ENCODE data around the gene TREML2.

The TREML2 gene

DNA sequence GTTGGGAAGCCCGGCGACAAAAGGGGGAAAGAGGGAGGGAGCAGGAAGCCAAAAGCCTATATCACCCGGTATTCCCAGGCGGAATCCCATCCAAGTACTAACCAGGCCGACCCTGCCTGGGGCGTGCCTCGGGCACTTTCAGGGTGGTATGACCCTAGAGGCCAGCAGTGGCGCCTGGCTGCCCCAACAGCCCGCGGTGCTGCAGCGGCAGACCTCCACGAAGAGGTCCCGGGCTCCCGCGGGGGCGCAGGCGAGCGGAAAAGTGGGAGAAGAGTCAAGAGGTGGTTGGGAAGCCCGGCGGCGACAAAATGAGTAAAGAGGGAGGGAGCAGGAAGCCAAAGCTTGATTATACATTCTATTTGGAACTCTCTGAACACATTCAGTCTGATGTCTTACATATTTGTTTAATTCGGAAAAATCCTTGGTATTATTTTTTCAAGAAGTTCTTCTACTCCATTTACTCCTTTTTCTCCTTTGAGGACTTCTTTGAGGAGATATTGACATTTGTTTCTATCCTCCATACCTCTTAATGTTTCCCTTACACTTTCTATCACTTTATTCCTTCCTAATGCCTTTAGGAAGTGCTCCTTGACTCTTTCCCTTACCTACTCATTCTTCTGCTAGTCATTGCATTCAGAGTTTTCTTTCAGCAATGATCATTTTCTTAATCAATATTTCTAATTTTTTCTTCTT lies 38.7 kb upstream of the TREML2 start:
- no peaks in the 10 kb centered on the region for H3K79me2 ChIP-seq (ENCODE audit: insufficient read depth, low read length)
- H2AFZ ChIP-seq (ENCODE audit: low read depth, low read length), result no peak overlapping the region
- H3K4me2 ChIP-seq (ENCODE audit: insufficient read depth, low read length), result no peak overlapping the region

DNA sequence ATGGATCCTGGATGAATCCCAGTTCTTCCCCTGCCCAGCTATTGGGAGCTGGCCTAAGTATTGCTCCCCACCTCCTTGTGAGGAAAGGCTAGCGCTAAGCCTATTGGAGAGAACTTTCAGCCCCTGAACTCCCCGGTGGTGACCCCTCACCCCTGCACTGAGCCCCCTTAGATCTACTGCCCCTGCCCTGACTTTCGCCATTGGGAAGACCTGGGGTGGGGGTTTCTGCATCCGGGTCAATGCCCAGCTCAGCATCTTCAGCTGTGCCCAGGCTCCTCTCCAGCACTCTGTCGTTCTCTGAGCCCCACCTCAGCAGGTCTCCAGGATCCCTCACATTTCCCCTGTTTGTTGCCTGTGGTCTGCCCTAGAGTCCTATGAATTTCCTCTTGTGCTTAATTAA lies 36.2 kb upstream of the TREML2 start:
- Histone ChIP-seq H4K20me1 (ENCODE audit: insufficient read depth, low read length) (no peaks in the 10 kb centered on the region), H3K36me3 (ENCODE audit: insufficient read depth, low read length) (no peaks in the 10 kb centered on the region), H3K4me2 (ENCODE audit: insufficient read depth, low read length) (no peak overlapping the region), H3K27ac (ENCODE audit: low read length) (no peak overlapping the region), H3K79me2 (ENCODE audit: insufficient read depth, low read length) (no peaks in the 10 kb centered on the region), H3K27me3 (ENCODE audit: insufficient read depth, low read length, poor library complexity) (no peaks in the 10 kb centered on the region), H3K9ac (ENCODE audit: low read depth, low read length) (no peak overlapping the region), H3K9me3 (ENCODE audit: insufficient read depth, low read length, severe bottlenecking) (no peaks in the 10 kb centered on the region), H3K4me3 (ENCODE audit: low read depth in 1 of 2, low read length in 2 of 2) (no peak overlapping the region), H2AFZ (ENCODE audit: low read depth, low read length) (no peak overlapping the region), H3K4me1 (ENCODE audit: insufficient read depth, low read length) (no peaks in the 10 kb centered on the region)
- DNase-seq, result no peak
- ATAC-seq (ENCODE audit: insufficient read depth, low read depth), result no peak
- TF ChIP-seq EZH2 (IDR thresholded peaks at IDR 0.05; ENCODE audit: borderline replicate concordance, low read depth, low read length, severe bottlenecking), result no peak
- TF ChIP-seq, protein P1, sequence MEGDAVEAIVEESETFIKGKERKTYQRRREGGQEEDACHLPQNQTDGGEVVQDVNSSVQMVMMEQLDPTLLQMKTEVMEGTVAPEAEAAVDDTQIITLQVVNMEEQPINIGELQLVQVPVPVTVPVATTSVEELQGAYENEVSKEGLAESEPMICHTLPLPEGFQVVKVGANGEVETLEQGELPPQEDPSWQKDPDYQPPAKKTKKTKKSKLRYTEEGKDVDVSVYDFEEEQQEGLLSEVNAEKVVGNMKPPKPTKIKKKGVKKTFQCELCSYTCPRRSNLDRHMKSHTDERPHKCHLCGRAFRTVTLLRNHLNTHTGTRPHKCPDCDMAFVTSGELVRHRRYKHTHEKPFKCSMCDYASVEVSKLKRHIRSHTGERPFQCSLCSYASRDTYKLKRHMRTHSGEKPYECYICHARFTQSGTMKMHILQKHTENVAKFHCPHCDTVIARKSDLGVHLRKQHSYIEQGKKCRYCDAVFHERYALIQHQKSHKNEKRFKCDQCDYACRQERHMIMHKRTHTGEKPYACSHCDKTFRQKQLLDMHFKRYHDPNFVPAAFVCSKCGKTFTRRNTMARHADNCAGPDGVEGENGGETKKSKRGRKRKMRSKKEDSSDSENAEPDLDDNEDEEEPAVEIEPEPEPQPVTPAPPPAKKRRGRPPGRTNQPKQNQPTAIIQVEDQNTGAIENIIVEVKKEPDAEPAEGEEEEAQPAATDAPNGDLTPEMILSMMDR (IDR thresholded peaks at IDR 0.05; ENCODE audit: borderline replicate concordance, extremely low read depth, low read length, poor library complexity, severe bottlenecking), result no peak

More for the DNA sequence above, 38.7 kb upstream of the TREML2 start:
- H3K4me3 ChIP-seq (ENCODE audit: low read depth in 1 of 2, low read length in 2 of 2), result no peak overlapping the region
- no peaks in the 10 kb centered on the region for H3K27me3 ChIP-seq (ENCODE audit: insufficient read depth, low read length, poor library complexity)
- H3K36me3 ChIP-seq (ENCODE audit: insufficient read depth, low read length), result no peaks in the 10 kb centered on the region
- H3K27ac ChIP-seq (ENCODE audit: low read length), result no peak overlapping the region
- no peak for DNase-seq
- ATAC-seq (ENCODE audit: insufficient read depth, low read depth), result no peak
- no peaks in the 10 kb centered on the region for H3K4me1 ChIP-seq (ENCODE audit: insufficient read depth, low read length)
- TF ChIP-seq, protein P1 (IDR thresholded peaks at IDR 0.05; ENCODE audit: borderline replicate concordance, extremely low read depth, low read length, poor library complexity, severe bottlenecking), result no peak
- TF ChIP-seq EZH2 (IDR thresholded peaks at IDR 0.05; ENCODE audit: borderline replicate concordance, low read depth, low read length, severe bottlenecking), result no peak
- H3K9me3 ChIP-seq (ENCODE audit: insufficient read depth, low read length, severe bottlenecking), result no peaks in the 10 kb centered on the region
- H4K20me1 ChIP-seq (ENCODE audit: insufficient read depth, low read length), result no peaks in the 10 kb centered on the region
- H3K9ac ChIP-seq (ENCODE audit: low read depth, low read length), result no peak overlapping the region

DNA sequence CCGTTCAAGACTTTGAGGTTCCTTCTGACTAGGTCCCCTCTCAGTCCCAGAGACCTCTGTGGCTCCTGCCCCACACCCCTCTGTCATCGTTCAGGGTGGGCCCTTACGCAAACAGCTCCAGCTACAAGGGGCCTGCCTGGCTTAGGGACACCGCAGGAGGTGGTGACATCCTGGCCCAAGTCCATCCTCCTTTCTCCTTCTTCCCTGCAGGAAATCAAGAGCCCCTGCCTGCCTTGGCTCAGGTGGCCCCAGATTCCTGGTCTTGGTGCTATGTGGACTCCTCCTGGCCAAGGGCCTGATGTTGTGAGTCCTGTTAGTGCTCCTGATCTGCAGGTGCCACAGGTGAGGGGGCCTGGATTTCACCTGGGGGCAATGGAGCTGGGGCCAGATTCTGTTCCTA lies 35.3 kb upstream of the TREML2 start:
- Histone ChIP-seq H3K4me1 (ENCODE audit: insufficient read depth, low read length) (no peaks in the 10 kb centered on the region), H4K20me1 (ENCODE audit: insufficient read depth, low read length) (no peaks in the 10 kb centered on the region), H3K4me2 (ENCODE audit: insufficient read depth, low read length) (no peak overlapping the region), H3K27me3 (ENCODE audit: insufficient read depth, low read length, poor library complexity) (no peaks in the 10 kb centered on the region), H3K36me3 (ENCODE audit: insufficient read depth, low read length) (no peaks in the 10 kb centered on the region), H3K9me3 (ENCODE audit: insufficient read depth, low read length, severe bottlenecking) (no peaks in the 10 kb centered on the region), H3K4me3 (ENCODE audit: low read depth in 1 of 2, low read length in 2 of 2) (no peak overlapping the region), H3K27ac (ENCODE audit: low read length) (no peak overlapping the region), H2AFZ (ENCODE audit: low read depth, low read length) (no peak overlapping the region), H3K79me2 (ENCODE audit: insufficient read depth, low read length) (no peaks in the 10 kb centered on the region), H3K9ac (ENCODE audit: low read depth, low read length) (no peak overlapping the region)
- ATAC-seq (ENCODE audit: insufficient read depth, low read depth), result no peak
- TF ChIP-seq, protein P1 (IDR thresholded peaks at IDR 0.05; ENCODE audit: borderline replicate concordance, extremely low read depth, low read length, poor library complexity, severe bottlenecking), result no peak
- TF ChIP-seq EZH2 (IDR thresholded peaks at IDR 0.05; ENCODE audit: borderline replicate concordance, low read depth, low read length, severe bottlenecking), result no peak
- DNase-seq, result no peak

All from DND-41 (cell line).